Gastrocnemius medialis (tissue), 4 donors: ENCODE results near the gene TTC9.

Experiments used
- POLR2A ChIP-seq, 2 donors: fragments of 450-650 bp; IDR thresholded peaks; one replicate each; pipeline ENCODE4 v1.6.1; 2017; ENCODE audit warnings: antibody characterized with exemption in 2 of 2, mild to moderate bottlenecking in 2 of 2, moderate library complexity in 2 of 2
- TF ChIP-seq, protein P1 (sequence below), 5 experiments: fragments of 450-650 bp in 3 of 5; fragments of 200-600 bp in 2 of 5; sonication (generic) in 2 of 5; IDR thresholded peaks in 4 of 5; conservative IDR thresholded peaks in 1 of 5; 1 replicate in 4 of 5; 2 replicates in 1 of 5; pipeline ENCODE4 v1.5.1; 2016 to 2019; ENCODE audit warnings: antibody characterized with exemption in 5 of 5, mild to moderate bottlenecking in 3 of 5, moderate library complexity in 3 of 5

DNA sequence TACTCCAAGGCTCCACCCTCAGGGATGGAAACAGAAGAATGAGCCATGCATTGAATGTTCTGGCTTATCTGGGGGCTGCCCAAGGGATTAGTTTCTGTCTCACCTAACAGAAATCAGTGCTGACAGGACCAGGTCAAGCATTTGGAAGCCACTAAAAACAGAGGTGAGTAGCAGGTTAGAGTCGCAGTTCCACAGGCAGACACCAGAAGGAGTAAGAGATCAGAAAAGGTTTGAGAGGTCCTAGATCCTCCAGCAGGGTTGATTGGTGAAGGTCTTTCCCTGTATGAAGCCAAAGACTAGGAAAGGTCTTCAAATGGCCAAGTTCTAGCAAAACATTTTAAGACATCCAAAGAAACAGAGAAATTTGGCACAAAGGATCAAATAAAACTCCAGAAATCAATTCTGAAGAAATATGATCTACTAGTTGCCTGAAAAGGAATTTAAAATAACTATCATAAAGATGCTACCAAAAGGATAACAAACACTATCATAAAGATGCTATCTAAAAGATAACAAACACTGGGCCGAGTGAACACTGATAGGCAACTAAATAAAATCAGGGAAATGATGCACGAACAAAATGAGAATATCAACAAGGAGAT lies 19.5 kb upstream of the TTC9 start:
- TF ChIP-seq, protein P1, sequence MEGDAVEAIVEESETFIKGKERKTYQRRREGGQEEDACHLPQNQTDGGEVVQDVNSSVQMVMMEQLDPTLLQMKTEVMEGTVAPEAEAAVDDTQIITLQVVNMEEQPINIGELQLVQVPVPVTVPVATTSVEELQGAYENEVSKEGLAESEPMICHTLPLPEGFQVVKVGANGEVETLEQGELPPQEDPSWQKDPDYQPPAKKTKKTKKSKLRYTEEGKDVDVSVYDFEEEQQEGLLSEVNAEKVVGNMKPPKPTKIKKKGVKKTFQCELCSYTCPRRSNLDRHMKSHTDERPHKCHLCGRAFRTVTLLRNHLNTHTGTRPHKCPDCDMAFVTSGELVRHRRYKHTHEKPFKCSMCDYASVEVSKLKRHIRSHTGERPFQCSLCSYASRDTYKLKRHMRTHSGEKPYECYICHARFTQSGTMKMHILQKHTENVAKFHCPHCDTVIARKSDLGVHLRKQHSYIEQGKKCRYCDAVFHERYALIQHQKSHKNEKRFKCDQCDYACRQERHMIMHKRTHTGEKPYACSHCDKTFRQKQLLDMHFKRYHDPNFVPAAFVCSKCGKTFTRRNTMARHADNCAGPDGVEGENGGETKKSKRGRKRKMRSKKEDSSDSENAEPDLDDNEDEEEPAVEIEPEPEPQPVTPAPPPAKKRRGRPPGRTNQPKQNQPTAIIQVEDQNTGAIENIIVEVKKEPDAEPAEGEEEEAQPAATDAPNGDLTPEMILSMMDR (IDR thresholded peaks at IDR 0.05 in 4 of 5, conservative IDR thresholded peaks at IDR 0.05 in 1 of 5) = peak; percentile 28 to 67 (median 49)
- no peak for TF ChIP-seq POLR2A (IDR thresholded peaks at IDR 0.05)
